ENCODE measurements around the gene ARMH3. TPM values are rescaled to one million over a fixed set of nuclear protein-coding genes. Genes with fewer than 3 reads are reported as not detected.

Gene ARMH3
- total RNA-seq, 1 experiment from 2014 or later, result 8.4 TPM

DNA sequence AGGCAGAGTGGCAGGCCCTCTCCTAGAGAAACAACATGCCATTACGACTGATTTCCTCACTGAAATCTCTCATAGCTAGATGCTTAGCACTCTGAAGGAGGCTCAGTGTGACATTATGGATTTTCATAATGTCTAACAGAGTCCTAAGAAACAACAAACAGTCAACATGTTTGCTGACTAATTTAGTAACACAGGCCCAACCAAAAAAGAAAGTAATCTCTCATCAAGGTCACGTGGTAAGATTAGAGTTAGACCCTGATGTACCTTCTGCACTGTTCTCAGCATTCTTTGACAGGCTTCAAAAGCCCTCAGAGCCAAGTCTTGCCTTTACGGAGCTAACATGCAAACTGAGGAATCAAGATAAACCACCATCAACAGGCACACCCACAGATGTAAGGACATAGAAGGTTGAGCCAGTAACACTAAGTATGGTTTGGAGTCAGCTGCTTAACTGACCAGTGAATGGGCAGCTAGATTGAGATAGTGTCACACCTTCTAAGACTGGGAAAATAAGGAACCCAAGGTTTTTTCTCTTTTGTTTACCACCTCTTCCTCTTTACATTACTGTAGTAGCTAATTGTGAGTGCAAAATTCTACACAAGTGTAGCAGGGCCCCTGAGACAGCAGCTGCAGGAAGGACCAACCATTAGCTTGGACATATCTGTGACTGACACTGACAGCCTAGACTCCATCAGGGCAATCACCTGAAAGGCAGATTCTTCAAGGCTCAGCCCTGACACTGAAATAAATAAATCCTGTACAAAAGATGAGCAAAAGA, 197.1 kb downstream of the ARMH3 start:
- DNase-seq (ENCODE audit: low spot score), result no peak

GRCh38 chr10:101857802-101858476, 198.0 kb downstream of the ARMH3 start:
- DNase-seq (ENCODE audit: low spot score), result no peak

DNA sequence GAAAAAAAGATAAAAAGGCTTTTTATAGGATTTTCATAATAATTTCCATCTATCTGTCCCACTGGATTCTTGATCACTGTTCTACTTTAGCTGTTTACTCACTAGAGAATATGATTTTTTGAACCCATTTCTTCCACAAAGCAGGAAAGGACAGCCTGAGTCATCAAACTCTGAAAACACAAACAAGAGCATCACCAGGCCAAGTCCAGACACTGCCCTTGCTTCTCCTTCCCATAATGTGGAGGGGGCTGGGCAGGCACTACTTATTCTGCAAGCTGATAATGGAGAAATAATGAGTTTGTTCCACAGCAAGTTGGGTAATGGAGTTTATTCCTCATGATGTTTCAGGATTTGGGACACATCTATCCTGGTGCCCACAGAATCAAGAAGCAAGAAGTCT, 199.3 kb downstream of the ARMH3 start:
- no peak for DNase-seq (ENCODE audit: low spot score)

DNA sequence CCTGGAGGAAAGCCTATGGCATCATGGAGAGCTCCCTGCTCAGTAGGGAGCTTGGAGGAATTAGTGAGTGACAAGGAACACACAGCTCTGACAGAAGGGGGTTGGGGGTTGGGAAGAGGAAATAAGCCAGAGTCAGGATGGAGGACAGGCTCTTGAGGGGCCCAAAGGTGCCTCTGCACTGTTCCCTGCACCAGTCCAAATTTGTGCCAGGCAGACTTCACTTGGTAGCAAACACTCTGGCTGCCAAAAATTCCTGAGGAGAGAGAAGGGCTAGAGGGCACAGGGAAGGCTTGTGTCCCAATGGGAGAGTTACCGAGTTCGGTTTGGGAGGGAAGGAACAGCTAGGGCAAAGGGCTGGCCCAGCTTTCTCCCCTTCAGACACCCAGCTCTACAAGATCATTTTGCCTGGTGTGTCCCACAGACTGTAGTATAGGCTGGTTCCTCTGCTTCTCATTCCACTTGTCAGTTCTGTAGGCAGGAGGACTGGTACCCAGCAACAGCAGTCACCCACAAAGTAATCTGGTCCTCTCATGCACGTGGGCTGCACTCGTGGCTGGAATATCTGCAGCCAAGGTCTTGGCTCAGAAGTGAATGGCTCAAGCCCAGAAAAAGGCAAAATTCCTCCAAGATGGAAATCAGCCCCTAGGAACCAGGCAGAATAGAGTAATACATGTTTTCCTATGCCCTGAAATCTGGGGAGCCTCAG, 204.4 kb downstream of the ARMH3 start:
- DNase-seq (ENCODE audit: low spot score), result no peak

- no peak for DNase-seq (ENCODE audit: low spot score)
Measured at GRCh38 chr10:101850749-101851148, 205.2 kb downstream of the ARMH3 start.

DNA sequence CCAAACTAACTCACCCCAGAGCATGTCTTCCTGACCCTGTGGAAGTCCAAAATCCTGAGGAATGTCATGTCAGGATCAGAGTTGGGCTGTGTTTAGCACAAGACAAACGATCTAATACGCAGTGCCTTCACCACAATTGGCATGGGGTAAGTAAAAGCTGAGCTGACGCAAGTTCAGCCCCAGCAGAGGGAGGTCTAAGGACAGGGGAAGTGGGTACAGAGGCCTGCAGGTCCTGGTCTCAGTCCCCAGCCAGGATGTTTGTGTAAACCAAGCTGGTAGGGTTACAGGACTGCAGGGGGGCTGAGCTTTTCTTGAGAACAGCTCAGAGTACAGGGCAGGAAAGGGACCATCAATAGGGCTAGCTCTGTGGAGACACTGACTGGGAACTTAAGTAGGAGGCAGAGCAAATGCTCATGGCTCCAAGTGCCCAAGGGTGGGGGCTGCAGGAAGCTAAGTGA, 207.1 kb downstream of the ARMH3 start:
- no peak for DNase-seq (ENCODE audit: low spot score)

DNA sequence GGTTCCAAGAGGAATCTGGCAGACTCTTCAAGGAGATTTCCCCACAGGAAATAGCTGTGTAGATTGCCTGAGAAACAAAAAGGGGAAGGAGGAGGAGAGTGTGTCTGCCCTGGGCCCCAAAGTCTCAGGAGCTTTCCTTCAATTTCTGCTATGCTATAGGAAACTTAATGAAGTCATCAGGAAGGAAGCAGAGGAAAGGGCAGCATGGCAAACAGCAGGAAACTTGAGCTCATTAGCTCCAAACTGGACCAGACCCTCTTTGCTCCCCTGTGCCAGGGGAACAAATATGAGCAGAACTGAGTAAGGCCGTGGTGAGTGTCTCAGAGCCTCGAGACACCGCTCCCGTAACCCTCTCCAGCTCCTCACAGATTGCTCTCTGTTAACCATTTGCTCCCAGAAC, 207.6 kb downstream of the ARMH3 start:
- no peak for DNase-seq (ENCODE audit: low spot score)

- no peak for DNase-seq (ENCODE audit: low spot score)
Measured at GRCh38 chr10:101845893-101846292, 210.1 kb downstream of the ARMH3 start.

GRCh38 chr10:101843032-101844021, 212.6 kb downstream of the ARMH3 start, which contains the start of gene KCNIP2:
KCNIP2 (minus strand) TSS chr10:101843800; CDS start chr10:101843568, 232 bp downstream.
- DNase-seq (ENCODE audit: low spot score), result no peak

GRCh38 chr10:101841826-101842225, 214.1 kb downstream of the ARMH3 start:
- DNase-seq (ENCODE audit: low spot score), result no peak

- DNase-seq (ENCODE audit: low spot score), result peak; percentile 82
Measured at GRCh38 chr10:101840741-101841453, 215.1 kb downstream of the ARMH3 start.

DNA sequence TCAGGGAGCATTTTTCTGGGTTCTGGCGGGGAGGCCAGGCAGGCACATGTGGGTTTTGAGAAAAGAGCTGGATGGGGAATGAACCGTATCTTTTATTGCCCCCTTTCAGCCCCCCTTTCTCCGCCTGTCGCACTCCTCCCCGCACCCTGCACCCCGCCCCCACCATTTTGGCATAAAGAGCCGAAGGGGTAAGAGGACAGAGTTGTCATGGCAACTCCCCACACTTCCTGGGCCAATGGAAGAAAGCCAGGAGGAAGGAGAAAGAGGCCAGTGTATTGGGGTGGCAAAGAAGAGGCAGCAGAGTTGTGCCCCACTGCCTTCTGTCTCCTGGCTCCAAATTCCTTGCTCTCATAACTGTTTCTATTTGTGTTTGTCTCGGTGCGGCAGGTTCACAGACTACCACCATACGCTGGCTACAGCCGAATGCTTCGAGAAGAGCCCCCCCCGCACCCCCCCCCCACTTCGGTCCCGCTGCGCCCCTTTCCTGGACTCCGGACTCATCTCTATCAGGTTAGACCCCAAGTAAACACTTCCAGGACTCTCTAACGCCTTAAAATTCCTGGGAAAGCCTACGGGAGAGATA, 215.8 kb downstream of the ARMH3 start:
- no peak for DNase-seq (ENCODE audit: low spot score)

DNA sequence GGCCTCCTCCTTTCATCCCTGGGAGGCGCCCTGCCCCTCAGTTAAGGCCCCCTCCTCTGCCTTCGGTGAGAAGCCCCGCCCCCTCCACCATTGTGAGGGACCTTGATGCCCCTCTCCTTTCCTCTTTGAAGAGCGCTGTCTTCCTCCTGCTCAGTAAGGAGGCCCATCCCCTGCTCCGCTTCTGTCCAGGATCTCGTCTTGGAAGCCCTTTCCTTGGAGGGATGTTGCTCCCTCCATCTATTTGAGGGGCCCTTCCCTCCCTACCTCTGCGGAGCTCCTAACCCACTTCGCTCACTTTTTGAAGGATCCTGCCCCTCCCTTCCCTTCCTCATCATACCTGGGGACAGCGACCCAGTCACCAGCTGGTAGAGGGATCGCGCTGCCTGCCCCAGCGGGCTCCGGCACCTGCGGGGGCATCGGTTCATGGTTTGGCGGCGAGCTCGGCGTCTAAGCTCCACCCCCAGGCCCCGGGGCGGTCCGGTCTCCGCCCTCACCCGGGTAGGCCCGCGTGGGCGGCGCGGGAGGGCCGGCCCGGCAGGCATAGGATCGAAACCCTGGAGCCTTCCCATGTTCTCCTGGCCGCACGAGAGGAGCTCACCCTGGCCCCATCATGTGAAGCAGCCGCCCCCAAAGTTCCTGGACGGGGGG, 216.4 kb downstream of the ARMH3 start:
- no peak for DNase-seq (ENCODE audit: low spot score)

DNA sequence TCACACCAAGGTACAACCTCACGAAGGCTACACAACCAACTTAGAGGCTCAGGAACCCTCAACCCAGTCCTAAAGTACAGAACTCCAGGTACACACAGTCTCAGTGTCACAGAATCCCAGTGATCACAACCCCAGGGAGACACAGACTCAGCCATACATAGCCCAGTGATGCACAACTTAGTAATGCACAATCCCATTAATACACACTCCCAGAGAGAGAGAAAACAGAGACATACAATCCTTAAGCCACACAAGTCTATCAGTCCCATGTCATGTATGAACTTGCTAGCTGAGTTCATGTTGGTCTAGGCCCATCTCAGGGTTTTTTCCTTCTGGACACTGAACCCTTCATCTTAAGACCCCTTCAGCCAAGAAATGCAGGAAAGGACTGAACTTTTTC, 217.0 kb downstream of the ARMH3 start:
- no peak for DNase-seq (ENCODE audit: low spot score)

GRCh38 chr10:101838416-101838970, 217.5 kb downstream of the ARMH3 start:
- no peak for DNase-seq (ENCODE audit: low spot score)

- no peak for DNase-seq (ENCODE audit: low spot score)
Measured at GRCh38 chr10:101837748-101838147, 218.2 kb downstream of the ARMH3 start.

DNA sequence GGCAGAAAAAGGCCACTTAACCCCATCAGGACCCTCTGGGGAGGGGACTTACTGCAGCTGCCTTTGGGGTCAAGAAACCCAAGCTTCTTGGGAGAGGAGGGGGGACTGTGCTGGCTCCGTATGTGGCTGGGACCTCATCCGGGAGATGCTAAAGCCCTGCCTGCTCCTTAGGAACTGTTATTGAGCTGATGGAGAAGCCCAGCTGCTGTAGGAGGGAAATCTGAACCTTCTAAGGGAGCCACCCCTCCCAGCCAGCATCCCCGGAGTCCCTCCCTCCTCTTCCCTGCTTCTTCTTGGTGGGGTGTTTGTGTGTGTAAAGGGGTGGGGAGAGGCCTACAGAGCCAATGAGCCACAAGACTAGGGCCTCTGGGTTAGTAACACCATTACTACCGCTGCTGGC, 220.6 kb downstream of the ARMH3 start:
- no peak for DNase-seq (ENCODE audit: low spot score)

- DNase-seq (ENCODE audit: low spot score), result peak; percentile 36
Measured at GRCh38 chr10:101834341-101834740, 221.6 kb downstream of the ARMH3 start.

- no peak for DNase-seq (ENCODE audit: low spot score)
Measured at GRCh38 chr10:101833466-101833865, 222.5 kb downstream of the ARMH3 start.
